Right atrium auricular region (tissue), 2 donors: ENCODE measurements around the gene BMPR1A. TPM values are rescaled to one million over a fixed set of nuclear protein-coding genes. Genes with fewer than 3 reads are reported as not detected.

Source experiments
- DNase-seq: peaks from one replicate; pipeline ENCODE4 v3.0.0-alpha.2; 2019; ENCODE audit warnings: low spot score
- H3K27ac ChIP-seq, 2 donors: fragments of 200-600 bp; sonication (generic); 1 replicate in 1 of 2; 2 replicates in 1 of 2; pipeline ENCODE4 v1.5.1; 2016 to 2019
- H3K27me3 ChIP-seq, 2 donors: fragments of 200-600 bp; sonication (generic); one replicate each; pipeline versions ENCODE4 v1.5.1 to v1.6.0; 2017 to 2019
- H3K36me3 ChIP-seq: fragments of 200-600 bp; sonication (generic); one replicate; pipeline ENCODE4 v1.5.1; 2016
- H3K4me1 ChIP-seq, 2 donors: fragments of 200-600 bp; sonication (generic); one replicate each; pipeline versions ENCODE4 v1.5.1 to v1.6.0; 2017 to 2019
- H3K4me3 ChIP-seq, 2 donors: fragments of 200-600 bp; sonication (generic); 1 replicate in 1 of 2; 2 replicates in 1 of 2; pipeline ENCODE4 v1.5.1; 2017 to 2019; ENCODE audit warnings: mild to moderate bottlenecking in 1 of 2, moderate library complexity in 1 of 2
- H3K9me3 ChIP-seq, 2 donors: fragments of 200-600 bp; sonication (generic); one replicate each; pipeline ENCODE4 v1.5.1; 2019
- CTCF ChIP-seq, 2 donors: fragments of 200-600 bp; sonication (generic); IDR thresholded peaks; one replicate each; pipeline ENCODE4 v1.5.1; 2019; ENCODE audit warnings: antibody characterized with exemption in 2 of 2
- total RNA-seq, 2 donors: library from RNA; depleted of rRNA; stranded (reverse); fragments of >200 nt; gene quantifications; one replicate each; pipeline ENCODE4 v1.1.0, GENCODE V29; 2016

Gene BMPR1A
- total RNA-seq, 2 donors from 2014 or later, result 28.6 to 41.2 TPM

- no peak for TF ChIP-seq CTCF (IDR thresholded peaks at IDR 0.05)
- Histone ChIP-seq H3K36me3 (no peaks in the 10 kb centered on the region), H3K4me3 (no peak overlapping the region), H3K27me3 (no peaks in the 10 kb centered on the region), H3K27ac (no peak overlapping the region), H3K4me1 (peaks cover 0 to 29% of the 10 kb centered on the region in 2 donors), H3K9me3 (no peaks in the 10 kb centered on the region)
- DNase-seq, result no peak
These were observed 42.9 kb downstream of the BMPR1A start for GRCh38 chr10:86799188-86799845.

GRCh38 chr10:86801995-86802394, 45.6 kb downstream of the BMPR1A start:
- Histone ChIP-seq H3K27me3 (no peaks in the 10 kb centered on the region), H3K4me1 (peaks cover 0 to 19% of the 10 kb centered on the region in 2 donors), H3K9me3 (no peaks in the 10 kb centered on the region), H3K36me3 (no peaks in the 10 kb centered on the region), H3K27ac (no peak overlapping the region), H3K4me3 (no peak overlapping the region)
- no peak for DNase-seq
- TF ChIP-seq CTCF (IDR thresholded peaks at IDR 0.05), result no peak

GRCh38 chr10:86802473-86803108, 46.2 kb downstream of the BMPR1A start:
- H3K4me1 ChIP-seq, result peaks cover 0 to 19% of the 10 kb centered on the region in 2 donors
- no peaks in the 10 kb centered on the region for H3K36me3 ChIP-seq
- peak overlapping the region in 1 of 2 donors; percentile 21 for H3K27ac ChIP-seq
- H3K4me3 ChIP-seq, result no peak overlapping the region
- H3K27me3 ChIP-seq, result no peaks in the 10 kb centered on the region
- no peaks in the 10 kb centered on the region for H3K9me3 ChIP-seq
- TF ChIP-seq CTCF (IDR thresholded peaks at IDR 0.05), result no peak
- DNase-seq, result no peak

- no peaks in the 10 kb centered on the region for H3K9me3 ChIP-seq
- H3K27me3 ChIP-seq, result no peaks in the 10 kb centered on the region
- H3K4me3 ChIP-seq, result no peak overlapping the region
- H3K4me1 ChIP-seq, result peaks cover 0 to 16% of the 10 kb centered on the region in 2 donors
- H3K27ac ChIP-seq, result peak overlapping the region in 1 of 2 donors; percentile 21
- TF ChIP-seq CTCF (IDR thresholded peaks at IDR 0.05), result no peak
- no peak for DNase-seq
- no peaks in the 10 kb centered on the region for H3K36me3 ChIP-seq
These were observed 46.7 kb downstream of the BMPR1A start for GRCh38 chr10:86803156-86803555.

- H3K27me3 ChIP-seq, result no peaks in the 10 kb centered on the region
- no peaks in the 10 kb centered on the region for H3K36me3 ChIP-seq
- DNase-seq, result no peak
- H3K4me1 ChIP-seq, result peaks cover 0 to 5% of the 10 kb centered on the region in 2 donors
- H3K4me3 ChIP-seq, result no peak overlapping the region
- no peak overlapping the region for H3K27ac ChIP-seq
- H3K9me3 ChIP-seq, result no peaks in the 10 kb centered on the region
- TF ChIP-seq CTCF (IDR thresholded peaks at IDR 0.05), result no peak
These were observed 48.4 kb downstream of the BMPR1A start for GRCh38 chr10:86804805-86805204.
